Stimulated activated CD4-positive, alpha-beta T cell treated with anti-CD3 and anti-CD28 coated beads, Interleukin-1b, Interleukin-23, amount 100 ng/mL, for 1 hour (primary cell): ENCODE measurements around the gene LOX.
A peak's percentile ranks its signal among the peaks of the same experiment; 100 is the strongest.
"Not testable (repeated sequence)": the region's sequence is repeated elsewhere in the genome, so short reads cannot be mapped to it uniquely, and the experiment has no call there.

Source experiments
- DNase-seq, 2 donors: peaks; one replicate each; pipeline ENCODE4 v3.0.0-alpha.2; 2020; ENCODE audit warnings: low read depth in 2 of 2

Gene LOX

DNA sequence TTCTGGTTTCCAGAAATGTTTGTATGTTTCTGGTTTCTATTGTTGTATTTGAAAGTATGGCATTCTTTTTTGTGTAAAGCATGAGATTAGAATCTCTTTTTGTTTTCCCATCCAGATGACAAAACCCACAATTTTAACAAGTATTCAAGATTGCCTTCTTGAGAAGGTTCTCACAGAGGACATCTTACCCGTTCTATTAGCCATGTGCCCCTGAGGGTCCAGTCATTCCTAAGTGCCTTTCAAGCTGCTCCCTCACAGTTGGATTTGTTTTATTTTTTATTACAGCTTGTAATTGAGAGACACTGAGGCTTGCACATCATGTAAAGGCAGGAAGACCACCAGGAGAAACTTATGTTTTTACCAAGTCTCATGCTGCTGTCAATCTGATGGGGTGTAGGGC is 19.3 kb upstream of the LOX start:
- DNase-seq: no peak

- DNase-seq: no peak
Observed at GRCh38 chr5:122095158-122095557, 17.1 kb upstream of the LOX start.

DNA sequence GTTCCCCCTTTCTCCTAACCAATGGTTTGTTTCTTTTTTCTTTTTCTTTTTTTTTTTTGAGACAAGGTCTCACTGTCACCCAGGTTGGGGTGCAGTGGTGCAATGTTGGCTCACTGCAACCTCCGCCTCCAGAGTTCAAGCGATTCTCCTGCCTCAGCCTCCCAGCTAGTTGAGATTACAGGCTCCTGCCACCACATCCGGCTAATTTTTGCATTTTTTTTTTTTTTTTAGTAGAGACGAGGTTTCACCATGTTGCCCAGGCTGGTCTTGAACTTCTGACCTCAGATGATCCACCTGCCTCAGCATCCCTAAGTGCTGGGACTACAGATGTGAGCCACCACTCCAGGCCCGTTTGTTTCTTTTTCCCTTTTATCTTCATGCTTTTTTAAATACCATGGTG is 16.2 kb upstream of the LOX start:
- DNase-seq: not testable (repeated sequence)

DNA sequence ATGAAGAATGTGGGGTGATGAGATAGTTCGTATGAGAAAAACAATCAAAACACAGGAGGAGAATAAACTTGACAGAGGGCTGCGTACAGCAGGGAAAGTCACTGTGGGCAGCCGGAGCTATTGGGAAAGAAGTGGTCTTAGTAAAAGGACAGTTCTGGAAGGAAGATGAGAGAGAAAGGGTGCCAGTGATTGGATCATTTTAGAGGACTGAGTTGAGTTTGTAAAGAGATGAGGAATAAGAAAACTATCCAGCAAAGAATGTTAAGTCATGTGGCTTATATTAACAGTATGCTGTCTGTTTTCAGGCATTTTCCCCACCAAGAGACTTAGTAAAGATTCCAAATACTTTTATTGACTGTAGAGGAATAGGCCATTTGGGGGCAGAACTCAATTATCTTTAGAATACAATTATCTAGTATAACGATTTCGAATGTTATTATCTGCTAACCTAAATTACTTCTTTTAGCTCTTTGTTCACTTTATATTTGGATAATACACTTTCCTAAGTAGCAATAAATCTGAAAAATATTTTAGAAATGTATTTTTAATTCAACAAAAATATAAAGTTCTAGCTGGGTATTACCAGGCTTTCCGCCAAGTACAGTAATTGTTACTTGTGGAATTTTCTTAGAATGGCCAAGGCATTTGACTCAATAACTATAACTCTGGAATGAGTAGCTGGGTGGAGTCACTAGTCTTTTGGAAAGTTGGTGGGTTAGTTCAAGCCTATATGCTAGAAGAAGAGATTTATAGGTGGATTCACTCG is 15.5 kb upstream of the LOX start:
- DNase-seq: no peak

DNA sequence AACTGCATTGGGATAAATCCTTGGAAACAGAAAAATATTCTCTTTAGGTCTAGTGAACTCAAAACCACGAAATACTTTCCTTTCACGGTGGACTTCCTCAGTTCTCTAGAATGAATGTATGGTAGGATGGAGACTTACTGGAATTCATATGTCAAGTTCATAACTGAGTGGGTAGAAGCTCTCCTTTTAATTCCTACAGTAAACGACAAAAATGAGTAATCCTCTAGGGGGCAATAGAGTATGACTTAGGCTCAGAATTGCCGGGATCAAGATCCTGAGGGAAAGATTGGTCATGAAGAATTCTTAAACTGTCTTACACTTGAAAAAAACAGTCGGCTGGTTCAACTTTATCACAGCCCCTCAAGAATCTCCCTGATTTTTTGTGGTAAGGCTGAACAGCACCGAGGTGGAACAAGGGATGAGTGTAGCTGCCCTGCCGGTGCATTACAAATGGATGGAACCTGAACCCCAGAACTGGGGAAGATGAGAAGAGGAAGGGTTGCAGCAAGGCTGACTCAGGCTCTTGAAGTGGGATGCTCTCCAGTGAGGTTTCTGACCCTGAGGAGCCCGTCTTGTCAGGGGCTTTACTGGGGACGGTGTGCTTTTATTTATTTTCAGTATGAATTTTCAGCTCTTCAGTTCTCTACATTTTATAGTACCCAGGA is 14.0 kb upstream of the LOX start:
- no peak for DNase-seq

DNA sequence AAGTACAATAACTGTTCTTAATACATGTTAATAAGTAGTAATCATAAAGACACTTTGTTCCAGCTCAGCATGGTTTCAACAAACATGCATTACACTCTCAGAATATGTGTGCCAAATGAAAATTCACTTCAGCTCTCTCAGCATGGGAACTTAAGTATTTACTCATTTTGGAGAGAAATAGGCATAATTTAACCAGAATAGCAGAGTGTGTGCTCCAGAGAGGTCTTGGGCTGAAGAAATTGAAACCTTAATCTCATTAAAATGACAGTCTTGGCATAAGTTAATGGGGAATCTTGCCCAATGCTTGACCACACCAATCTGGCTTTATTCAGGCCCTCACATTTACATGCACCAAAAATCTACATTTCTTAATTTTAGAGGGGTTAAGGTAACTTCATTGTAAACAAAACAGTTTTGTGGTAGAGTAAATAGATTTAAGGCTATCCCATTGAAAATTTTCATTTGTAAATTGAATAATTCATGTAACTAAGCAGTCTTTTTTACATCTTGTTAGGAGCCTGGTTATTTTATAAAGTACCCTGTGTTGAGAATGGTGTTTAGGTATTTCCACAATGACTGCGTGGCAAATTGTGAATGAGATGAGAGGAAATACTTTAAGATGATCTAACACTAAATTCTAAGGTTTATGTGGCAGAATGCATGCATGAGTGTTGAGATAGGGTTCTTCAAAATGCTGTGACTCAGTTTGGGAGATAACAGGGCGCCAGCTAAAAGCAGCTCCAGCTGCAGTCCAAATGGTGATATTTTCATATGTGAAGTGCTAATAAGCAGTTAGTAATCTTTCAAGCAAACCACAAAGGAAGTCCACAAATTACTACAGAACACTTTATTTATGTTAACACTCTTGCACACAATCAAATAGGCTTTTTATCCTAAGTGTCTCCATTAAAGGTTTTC is 11.3 kb upstream of the LOX start:
- no peak for DNase-seq

DNA sequence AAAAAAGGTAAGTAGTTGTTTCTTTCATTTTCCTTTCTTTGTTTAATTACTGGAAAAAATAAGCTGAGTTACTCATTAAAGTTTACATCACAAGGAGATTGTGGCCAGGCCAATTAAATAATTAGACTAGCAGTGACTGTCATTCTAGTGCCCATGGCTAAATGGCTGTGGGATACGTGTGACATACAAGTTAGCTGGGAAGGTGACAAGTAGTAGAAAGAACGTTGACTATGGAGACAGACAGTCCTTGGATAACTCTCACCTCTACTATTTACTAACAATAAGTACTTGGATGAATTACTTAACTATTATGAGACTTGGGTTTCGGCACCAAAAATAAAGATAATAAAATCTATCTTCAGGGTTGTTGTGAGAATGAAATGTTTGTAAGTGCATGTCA is 7.0 kb upstream of the LOX start:
- DNase-seq: no peak

DNA sequence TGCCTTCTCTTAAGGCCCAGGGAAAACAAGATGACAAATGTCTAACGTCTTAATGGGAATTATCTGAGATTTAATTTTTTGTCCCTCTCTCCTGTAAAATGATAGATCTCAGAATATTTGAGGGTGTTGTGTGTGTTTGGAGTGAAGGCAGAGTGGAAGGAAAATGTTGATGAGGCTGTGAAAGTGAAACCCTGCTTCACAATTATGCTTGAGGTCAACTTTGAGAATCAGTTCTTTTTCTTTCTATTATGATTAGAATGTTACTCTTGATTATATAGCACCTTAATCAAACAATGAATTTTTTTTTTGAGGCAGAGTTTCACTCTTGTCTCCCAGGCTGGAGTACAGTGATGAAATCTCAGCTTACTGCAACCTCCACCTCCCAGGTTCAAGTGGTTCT is 5.5 kb upstream of the LOX start:
- no peak for DNase-seq

- no peak for DNase-seq
Observed at GRCh38 chr5:122081541-122081940, 3.5 kb upstream of the LOX start.

- DNase-seq: no peak
Observed at GRCh38 chr5:122077366-122078115, 518 bp downstream of the LOX start.

DNA sequence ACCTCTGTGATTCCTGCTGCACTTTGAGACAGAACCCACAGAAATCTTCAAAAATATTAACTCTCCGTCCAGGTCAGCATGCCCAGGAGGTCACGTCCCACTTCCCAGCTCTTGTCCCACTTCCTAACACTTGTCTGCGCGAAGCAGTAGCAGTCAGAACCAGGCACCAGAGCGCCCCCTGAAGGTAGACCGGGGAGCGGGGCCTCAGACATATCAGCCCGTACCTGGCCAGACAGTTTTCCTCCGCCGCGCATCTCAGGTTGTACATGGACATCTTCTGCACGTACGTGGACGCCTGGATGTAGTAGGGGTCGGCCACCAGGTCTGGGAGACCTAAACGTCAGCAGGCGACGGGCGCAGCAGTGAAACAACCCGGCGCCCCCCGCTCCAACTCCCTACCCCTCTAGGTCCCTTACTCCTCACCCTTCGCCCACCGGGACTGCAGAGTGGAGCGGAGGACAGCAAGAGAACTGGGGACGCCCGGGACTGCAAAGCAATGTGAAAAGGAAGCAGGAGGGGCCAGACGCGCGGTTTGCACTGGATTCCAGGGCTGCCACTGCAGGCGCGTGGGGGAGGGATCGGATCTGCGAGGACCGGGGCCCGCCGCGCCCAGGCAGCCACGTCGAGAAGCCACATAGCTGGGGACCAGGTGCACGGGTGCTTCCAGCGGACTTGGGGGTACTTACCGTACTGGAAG is 1.2 kb downstream of the LOX start:
- peak in 1 of 2 donors; percentile 17 for DNase-seq

- no peak for DNase-seq
Observed at GRCh38 chr5:122076050-122076461, 2.0 kb downstream of the LOX start.

DNA sequence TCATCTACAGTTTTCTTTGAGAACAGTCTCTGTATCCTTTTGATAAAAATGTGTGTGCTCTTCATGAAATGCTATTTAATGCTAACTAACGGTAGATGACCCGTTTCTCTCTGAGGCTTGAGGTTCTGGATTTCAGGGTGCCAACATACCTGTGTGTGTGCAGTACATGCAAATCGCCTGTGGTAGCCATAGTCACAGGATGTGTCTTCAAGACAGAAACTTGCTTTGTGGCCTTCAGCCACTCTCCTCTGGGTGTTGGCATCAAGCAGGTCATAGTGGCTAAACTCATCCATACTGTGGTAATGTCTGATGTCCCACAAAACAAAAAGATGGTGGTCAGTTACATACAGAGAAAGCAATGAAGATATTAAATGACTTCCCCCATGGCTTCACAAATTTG is 4.2 kb downstream of the LOX start:
- DNase-seq: no peak

GRCh38 chr5:122073018-122073417 is 5.0 kb downstream of the LOX start:
- DNase-seq: no peak

- DNase-seq: no peak
Observed at GRCh38 chr5:122067390-122067789, 10.7 kb downstream of the LOX start.

GRCh38 chr5:122064992-122065391 is 13.1 kb downstream of the LOX start:
- no peak for DNase-seq

DNA sequence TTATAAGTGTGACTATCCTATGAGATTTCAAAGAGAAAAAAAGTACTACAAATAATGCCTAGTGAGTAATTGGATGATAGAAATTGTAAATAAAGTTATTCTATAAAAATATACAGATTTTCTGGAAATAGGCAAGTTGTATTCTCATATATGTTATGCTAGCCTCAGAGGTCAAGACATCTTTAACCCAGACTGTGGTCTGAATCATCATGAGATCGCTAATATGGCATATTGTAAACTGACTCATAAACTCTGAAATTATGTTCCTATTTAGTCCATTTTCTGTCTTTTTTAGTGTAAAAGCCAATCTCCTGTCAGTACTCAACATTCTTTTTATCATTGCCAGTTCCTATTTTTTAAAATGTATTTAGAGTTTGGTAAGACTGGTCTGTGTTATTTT is 14.2 kb downstream of the LOX start:
- DNase-seq: no peak

- DNase-seq: no peak
Observed at GRCh38 chr5:122062205-122062604, 15.9 kb downstream of the LOX start.

GRCh38 chr5:122056913-122057312 is 21.1 kb downstream of the LOX start:
- no peak for DNase-seq

GRCh38 chr5:122054266-122054665 is 23.8 kb downstream of the LOX start:
- DNase-seq: no peak
